GM18498 (cell line): ENCODE measurements around the gene P4HTM.
A peak's percentile ranks its signal among the peaks of the same experiment; 100 is the strongest.
"Not testable (repeated sequence)": the region's sequence is repeated elsewhere in the genome, so short reads cannot be mapped to it uniquely, and the experiment has no call there.

ENCODE experiments used
- ATAC-seq: cut with Tn5 transposase; IDR thresholded peaks from one replicate; pipeline ENCODE4 v1.9.1; 2021; ENCODE audit warnings: mild to moderate bottlenecking, moderate library complexity; ENCODE audit not compliant: unreplicated experiment

P4HTM gene

DNA sequence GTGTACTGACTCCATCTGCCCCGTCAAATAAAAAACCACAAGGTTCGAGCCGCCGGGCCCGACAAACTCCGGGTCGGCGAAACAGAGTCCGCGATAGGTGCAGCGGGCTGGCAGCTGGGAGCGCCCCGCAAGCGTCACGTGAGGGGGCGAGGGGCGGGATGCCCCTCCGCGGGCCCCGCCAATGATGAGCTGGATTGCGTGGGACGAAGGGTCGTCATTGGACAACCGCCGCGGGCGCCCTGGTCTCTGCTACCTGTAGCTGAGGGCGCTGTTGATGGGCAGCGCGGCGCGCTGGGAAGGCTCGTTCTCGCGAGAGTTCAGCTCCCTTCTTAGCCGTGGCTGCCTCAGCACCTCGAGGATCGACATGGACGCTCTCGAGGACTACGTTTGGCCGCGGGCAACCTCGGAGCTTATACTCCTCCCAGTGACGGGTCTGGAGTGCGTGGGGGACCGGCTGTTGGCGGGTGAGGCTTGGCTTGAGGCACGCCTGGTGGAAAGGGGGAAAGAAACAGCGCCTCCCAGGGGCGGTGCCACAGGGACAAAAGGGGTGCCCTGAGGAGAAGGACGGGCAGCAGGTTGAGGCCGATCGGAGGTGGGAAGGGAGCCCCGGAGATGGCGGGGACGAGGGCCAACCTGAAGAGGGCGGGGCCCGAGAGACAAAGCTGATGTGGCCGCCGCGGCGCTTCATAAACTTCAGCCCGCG, 17.2 kb downstream of the P4HTM start, which contains the start of gene WDR6:
Gene WDR6, plus strand, starts transcription at position 324 of the 703 bp plus-strand sequence. Its CDS starts 41 bp downstream, at position 365.
- ATAC-seq = peak; percentile 87

- peak; percentile 37 for ATAC-seq
Observed at GRCh38 chr3:49007771-49008528, 17.9 kb downstream of the P4HTM start.

GRCh38 chr3:49008627-49009026, 18.6 kb downstream of the P4HTM start:
- ATAC-seq = not testable (repeated sequence)

GRCh38 chr3:49009396-49009795, 19.4 kb downstream of the P4HTM start:
- ATAC-seq = no peak

DNA sequence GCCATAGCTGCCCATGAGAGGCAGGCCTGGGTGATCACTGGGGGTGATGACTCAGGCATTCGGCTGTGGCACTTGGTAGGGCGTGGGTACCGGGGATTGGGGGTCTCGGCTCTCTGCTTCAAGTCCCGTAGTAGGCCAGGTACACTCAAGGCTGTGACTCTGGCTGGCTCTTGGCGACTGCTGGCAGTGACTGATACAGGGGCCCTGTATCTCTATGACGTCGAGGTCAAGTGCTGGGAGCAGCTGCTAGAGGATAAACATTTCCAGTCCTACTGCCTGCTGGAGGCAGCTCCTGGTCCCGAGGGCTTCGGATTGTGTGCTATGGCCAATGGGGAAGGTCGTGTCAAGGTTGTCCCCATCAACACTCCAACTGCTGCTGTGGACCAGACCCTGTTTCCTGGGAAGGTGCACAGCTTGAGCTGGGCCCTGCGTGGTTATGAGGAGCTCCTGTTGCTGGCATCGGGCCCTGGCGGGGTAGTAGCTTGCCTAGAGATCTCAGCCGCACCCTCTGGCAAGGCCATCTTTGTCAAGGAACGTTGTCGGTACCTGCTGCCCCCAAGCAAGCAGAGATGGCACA, 22.5 kb downstream of the P4HTM start:
- no peak for ATAC-seq

- no peak for ATAC-seq
Observed at GRCh38 chr3:49013113-49013737, 23.2 kb downstream of the P4HTM start.

DNA sequence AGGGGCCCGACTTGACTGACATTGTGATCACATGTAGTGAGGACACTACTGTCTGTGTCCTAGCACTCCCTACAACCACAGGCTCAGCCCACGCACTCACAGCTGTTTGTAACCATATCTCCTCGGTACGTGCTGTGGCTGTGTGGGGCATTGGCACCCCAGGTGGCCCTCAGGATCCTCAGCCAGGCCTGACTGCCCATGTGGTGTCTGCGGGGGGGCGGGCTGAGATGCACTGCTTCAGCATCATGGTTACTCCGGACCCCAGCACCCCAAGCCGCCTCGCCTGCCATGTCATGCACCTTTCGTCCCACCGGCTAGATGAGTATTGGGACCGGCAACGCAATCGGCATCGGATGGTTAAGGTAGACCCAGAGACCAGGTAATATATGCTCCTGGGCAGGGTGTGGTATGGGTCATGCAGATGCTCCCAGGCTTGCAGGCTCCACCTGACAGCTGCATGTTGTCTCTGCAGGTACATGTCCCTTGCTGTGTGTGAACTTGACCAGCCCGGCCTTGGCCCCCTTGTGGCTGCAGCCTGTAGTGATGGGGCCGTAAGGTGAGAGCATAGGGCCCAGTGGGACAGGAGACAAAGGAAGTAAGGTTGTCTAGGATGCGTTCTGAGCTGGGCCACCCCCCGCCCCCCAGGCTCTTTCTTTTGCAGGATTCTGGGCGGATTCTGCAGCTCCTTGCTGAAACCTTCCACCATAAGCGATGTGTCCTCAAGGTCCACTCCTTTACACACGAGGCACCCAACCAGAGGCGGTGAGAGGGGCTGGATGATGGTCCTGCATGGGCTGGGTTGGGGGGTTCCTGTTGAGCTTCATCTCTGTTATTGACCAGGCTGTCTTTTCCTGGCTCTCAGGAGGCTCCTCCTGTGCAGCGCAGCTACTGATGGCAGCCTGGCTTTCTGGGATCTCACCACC, 24.0 kb downstream of the P4HTM start:
- ATAC-seq = no peak

- ATAC-seq = no peak
Observed at GRCh38 chr3:49015072-49015471, 25.0 kb downstream of the P4HTM start.

DNA sequence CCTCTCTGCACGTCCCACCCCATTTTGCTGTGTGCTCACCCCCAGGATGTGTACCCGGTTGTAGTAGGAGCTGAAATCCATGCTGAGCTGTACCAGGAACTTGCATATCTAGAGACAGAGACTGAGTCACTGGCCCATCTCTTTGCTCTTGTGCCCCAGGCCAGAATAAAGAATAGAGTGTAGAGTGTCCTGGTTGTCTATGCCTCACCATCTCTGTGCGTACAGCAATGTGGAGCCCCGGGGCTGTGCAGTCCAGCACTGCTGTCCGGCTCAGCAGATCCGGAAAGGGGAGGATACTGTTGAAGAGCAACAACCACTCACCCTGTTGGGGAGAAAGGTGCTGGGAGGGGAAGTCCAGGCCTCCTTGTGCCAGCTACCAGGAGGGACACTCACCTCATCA, 25.7 kb downstream of the P4HTM start:
- ATAC-seq = no peak

DNA sequence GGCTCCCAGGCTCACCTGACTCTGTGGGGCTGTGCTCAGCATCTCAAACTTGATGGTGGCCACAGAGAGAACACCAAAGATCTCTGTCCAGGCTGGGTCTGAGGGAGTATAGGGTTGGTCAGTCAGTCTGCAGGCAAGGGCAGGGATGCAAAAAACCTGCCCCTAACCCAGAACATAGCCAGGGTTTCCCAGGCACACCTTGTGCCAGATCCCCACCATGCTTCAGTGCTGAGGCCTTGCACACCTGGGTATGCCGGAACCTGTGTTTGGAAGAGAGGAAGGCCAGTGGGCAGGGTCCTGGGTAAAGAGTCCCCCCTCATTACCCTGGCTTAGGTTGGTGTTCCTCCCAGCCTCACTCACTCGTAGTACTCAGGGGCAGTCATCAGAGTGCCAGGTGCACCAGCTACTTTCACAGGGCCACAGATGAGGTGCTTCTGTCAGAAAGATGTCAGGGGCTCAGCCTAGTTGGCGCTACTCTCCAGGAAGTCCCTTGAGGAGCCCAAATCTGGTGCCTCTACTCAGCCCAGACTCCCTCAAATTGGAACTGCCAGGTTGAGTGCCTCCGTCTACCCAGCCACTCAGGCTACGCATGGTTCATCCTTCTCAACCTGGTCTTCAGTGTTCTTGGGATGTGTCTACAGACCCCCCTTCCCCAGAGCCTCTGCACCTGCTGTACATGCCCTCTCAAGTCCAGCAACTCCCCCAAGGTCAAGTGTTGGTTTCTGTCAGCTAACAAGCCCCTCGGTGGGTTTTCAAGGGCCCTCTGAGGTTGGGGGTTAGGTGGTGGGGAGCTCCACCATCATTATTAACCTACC, 26.6 kb downstream of the P4HTM start:
- ATAC-seq = no peak

- no peak for ATAC-seq
Observed at GRCh38 chr3:49017229-49017970, 27.4 kb downstream of the P4HTM start.

DNA sequence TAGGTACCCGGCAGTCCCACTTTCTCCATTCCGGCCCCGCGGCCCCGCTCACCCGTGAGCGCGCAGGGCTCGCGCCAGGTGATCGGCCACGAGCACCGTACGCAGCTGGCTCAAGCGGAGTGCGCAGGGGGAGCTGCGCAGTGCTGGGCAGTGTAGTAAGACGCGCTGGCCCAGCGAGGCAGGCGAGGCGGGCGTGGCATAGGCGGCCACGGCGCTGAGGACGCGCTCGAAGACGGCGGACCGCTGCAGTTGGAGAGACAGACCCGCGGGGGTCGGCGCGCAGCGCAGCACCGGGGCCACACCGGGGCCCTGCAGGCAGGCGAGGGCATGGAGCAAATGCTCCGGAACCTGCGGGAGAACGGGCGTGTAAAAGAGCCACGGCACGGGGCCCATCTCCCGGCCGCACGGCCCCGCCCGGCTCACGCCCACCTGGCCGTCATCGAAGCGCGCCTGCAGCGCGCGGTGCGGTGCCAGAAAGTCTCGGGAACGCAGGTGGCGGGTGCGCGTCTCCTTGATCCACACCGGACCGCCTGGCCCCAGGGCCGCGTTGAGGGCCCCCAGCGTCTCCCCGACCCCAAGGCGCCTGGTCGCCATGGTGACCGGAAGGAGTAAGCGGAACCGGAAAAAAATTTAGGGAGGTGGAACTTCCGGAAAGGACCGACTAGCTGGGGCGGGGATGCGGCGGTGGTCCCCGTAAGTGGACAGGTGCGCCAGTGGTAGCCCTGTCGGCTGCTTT, 28.1 kb downstream of the P4HTM start, which contains the start of gene DALRD3:
Gene DALRD3, minus strand, starts transcription at position 610 of the 736 bp plus-strand sequence. Its CDS starts 16 bp downstream, at position 594.
- ATAC-seq = no peak

DNA sequence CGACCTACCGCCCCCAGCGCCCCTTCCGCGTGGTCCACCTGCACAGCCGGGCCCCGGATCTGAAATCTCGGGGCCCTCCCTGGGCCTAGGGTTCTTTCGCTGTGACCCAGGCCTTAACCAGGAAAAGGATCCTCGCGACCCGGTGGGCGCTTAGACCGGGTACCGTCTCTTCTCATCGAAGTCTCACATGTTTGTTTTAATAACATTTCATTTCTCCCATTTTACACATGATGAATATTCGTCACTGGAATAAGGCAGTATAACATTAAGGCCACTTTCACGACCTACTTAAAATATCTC, 28.6 kb downstream of the P4HTM start:
- no peak for ATAC-seq

DNA sequence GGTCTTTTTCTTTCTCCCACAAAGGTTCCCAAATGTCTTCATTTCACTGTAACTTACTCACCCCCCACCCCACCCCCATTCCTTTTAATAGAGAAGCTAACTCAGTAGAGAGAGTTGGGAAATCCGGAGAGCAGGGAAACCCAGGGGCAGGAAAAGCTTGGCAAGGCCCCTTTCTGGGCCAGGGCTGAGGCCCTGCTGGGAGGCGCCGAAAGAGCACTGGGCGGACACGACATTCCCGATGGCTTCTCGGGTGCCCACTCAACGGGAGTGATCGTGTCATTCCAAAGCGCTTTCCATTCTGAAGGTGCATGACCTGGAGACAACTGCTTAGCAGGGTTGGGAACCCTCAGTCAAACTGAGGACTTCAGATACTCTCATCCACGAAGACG, 29.9 kb downstream of the P4HTM start:
- ATAC-seq = no peak

DNA sequence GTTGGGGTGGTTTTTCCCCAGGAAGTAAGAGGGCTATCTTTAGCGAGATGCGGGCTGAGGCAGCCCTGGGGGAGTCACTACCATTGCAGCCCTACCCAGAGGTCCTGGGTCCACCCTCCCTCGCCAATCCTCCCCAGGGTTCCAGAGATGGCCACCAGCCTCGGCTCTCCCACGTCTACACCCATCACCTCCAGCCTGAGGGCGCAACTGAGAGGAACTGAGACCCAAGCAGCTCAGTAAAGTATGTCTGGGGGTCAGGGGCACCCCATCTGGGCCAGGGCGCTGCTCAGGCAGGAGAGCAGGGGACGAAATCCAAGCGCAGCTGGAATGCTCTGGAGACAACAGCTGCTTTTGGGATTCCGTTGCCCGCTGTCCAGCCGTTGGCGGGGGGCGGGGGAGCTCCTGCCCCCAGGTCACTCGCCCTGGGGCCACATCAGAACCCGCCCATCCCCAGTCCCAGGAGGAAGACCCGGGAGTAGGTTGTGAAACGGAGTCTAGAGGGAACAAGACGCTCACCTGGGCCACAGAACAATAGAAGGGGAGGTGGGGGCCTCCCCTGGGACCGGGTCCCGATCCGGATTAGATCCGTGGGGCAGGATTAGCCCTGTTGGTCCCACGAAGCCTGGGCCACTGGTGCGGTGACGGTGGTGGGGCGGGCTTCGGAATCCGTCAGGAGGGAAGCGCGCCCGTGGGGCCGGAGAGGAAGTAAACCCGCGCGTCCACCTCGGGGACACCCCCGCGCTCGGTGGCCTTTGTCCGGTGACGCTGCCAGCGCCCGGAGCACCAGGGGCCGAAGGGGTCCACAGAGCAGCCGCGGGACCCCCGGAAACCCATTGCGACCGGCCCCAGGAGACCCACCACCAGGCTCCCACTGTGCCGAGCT, 30.5 kb downstream of the P4HTM start:
- ATAC-seq = peak; percentile 13

GRCh38 chr3:49021213-49021812, 31.3 kb downstream of the P4HTM start:
- peak; percentile 57 for ATAC-seq
